GM19452 (cell line): ENCODE measurements around the gene RAB31.
"Not testable (repeated sequence)": the region's sequence is repeated elsewhere in the genome, so short reads cannot be mapped to it uniquely, and the experiment has no call there.

ENCODE experiments used
- ATAC-seq: cut with Tn5 transposase; IDR thresholded peaks from one replicate; pipeline ENCODE4 v1.9.1; 2021; ENCODE audit not compliant: unreplicated experiment

RAB31 gene

DNA sequence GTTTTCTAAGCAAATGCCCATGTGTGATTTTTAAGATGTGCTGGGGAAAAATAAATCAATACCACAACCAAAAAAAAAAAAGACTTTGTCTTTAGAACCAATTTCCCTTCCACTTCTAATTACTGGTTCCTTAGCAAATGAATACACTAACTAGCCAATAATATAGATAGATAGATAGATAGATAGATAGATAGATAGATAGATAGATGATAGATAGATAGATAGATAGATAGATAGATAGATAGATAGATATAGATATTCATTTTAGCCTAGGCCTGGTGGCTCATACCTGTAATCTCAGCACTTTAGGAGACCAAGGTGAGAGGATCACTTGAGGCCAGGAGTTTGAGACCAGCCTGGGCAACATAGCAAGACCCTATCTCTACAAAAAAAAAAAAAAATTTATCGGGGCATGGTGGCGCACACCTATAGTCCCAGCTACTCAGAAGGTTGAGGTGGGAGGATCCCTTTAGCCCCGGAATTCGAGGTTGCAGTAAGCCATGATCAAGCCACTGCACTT, 149.4 kb downstream of the RAB31 start:
- not testable (repeated sequence) for ATAC-seq

DNA sequence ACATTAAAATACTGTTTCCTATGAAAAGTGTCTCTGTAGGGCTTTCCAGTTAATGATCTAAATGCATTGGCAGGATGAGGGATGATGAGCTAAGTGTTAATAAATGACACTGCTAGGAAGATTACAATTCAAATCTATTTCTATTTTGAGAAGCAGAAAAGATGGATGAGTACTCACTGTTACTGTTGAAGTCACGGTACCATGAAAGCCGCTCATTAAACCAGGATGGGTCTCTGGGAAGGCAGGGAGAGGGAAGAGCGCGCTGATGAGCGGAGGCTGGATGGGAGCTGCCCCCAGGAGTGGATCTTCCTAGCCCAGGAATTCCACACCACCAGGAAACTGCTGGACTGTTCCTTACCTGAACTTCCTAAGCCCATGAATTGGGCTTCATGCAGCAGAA, 150.5 kb downstream of the RAB31 start:
- ATAC-seq = no peak

DNA sequence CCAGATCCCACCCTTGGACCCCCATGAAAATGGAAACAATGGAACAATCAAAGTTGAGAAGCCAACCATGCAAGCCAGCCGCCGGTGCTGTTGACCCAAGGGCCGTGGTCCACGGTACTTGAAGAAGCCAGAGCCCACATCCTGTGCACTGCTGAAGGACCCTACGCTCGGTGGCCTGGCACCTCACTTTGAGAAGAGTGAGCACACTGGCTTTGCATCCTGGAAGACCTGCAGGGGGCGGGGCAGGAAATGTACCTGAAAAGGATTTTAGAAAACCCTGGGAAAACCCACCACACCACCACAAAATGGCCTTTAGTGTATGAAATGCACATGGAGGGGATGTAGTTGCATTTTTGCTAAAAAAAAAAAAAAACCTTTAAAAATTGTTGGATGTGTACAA, 151.1 kb downstream of the RAB31 start:
- ATAC-seq = no peak

DNA sequence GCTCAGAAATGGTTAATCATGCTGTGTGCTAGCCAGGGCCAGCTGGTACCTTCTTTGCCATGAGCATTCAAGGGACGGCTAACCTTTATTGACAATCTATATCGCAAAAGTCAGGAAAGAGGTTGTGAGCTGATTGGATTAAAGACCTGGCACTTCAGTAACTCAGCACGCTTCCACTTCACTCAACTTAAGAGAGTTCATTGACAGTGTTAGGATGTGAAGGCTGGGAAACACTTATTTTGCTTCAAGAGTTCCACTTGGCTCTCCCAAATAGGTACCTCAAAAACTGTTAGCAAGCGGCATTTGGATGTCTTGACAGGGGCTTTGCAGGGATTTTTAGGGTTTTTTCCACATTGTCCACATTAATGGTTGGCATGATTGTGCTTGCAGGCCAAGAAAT, 152.6 kb downstream of the RAB31 start:
- no peak for ATAC-seq

DNA sequence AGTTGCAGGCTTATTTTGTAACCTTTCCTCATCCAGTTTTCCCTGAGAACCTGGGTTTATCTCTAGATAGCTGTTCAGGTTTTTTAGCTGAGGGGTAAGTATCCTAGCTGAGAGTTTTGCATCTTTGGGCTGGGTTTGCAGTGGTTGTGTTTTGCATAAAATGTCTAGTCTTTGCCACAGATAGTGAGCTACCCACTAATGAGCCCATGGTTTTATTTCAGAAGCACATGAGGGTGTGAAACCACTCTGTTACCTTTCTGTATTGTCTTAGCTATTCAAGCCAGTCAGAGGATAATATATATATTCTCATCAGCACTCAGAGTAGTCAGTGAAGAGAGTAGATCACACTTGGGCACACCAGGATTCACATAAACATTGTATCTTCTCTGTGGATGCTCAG, 153.1 kb downstream of the RAB31 start:
- ATAC-seq = peak; percentile 86

DNA sequence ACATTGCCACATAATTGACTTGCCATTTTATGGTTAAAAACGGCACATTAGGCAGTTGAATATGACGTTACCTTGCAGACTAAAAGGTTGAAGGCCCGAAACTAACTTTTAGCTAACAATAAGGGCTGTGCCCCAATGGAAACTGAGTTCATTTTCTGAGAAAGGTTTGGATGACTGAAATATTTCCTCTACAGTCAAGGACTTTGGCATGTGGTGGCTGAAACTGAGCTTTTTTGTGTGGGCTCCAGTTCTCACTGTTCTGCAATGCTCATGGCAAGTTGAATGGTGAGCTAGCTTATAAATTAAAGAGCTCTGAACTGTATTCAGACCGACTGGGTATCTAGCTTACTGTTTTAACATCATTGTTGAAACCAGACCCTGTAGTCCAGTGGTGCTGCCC, 153.8 kb downstream of the RAB31 start:
- no peak for ATAC-seq

DNA sequence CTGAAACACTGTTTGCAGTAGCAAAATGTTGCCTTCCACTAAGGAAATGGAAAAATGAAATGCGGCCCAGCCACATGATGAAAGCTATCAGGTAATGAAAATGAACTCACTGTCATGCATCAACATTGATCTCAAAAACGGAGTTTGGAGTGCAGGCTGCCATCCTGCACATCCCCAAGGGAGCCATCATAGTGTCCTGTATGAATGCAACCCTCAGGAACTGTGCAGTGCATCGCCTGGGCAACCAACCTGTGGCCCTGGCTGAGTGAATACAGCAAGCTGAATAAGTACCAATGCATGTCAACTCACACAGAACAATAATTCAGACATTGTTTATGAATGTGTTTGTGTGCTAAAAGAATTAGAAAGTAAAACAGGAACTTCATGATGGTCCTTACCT, 154.6 kb downstream of the RAB31 start:
- no peak for ATAC-seq

DNA sequence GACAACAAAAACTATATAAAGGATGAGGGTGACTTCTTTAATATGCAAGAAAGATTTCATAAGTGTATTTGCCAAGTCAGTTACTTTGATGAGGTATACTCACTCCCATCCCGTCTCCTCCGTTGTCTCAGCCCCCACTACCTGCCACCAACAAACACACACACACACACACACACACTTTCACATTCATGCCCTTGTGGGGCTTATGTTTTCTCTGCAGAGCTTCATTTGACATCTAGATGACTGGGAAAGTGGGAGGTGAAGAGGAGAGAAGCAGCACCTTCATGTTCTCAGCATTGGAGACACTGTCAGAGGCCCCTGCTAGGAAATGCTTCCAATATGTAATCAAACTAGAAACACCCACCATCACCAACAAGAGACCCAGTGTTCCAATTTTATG, 155.2 kb downstream of the RAB31 start:
- no peak for ATAC-seq

DNA sequence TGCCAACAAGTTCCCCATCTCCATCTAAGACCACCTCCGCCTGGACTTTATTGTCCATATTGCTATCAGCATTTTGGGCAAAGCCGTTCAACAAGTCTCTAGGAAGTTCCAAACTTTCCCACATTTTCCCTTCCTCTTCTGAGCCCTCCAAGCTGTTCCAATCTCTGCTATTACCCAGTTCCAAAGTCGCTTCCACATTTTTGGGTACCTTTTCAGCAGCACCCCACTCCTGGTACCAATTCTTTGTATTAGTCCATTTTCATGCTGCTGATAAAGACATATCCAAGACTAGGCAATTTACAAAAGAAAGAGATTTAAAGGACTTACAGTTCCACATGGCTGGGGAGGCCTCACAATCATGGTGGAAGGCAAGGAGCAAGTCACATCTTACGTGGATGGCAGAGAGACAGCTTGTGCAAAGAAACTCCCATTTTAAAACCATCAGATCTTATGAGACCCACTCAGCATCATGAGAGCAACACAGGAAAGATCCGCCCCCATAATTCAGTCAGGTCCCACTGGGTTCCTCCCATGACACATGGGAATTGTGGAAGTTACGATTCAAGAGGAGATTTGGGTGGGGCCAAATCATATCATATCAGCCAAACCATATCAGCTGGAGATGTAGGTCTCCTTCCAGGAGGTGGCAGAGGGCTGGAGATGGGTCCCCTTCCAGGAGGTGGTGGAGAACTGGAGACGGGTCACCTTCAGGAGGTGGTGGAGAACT, 157.8 kb downstream of the RAB31 start:
- no peak for ATAC-seq

DNA sequence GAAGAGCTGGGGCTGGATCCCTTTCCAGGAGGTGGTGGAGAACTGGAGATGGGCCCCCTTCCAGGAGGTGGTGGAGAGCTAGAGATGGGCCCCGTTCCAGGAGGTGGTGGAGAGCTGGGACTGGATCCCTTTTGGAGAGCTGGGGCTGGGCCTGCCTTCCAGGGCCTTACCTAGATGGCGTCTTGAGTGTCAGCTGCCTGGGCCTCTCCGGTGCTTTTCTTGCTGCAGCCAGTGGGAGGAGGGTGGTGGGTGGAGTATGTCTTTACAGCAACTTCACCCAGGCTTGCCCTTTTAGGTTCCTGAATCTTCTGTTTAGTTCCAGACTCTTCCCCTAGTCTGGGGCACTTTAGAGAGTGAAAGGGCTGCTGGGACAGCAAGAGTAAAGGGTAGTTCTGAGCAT, 158.5 kb downstream of the RAB31 start:
- ATAC-seq = no peak

DNA sequence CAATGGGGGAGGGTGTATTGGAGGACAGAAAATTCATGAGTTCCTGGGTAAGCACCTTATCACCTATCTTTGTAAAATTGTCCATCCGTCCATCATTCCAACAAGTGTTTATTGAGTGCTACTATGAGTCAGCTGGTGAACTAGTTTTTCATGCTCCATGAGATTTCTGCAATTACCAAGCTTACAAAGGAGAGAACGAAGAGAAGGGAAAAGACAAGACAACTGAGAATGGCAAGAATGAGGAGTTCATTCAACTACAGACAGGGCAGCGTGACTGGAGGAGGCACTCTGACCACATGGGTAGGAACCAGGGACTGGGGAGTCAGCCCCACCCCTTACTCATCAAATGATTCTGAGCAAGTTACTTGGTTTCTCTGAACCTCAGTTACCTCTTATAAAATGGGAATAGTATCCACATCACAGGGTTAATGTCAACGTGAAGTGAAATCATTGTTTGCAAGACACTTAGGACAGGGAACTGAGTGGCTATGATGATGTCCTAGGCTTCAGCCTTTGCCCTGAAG, 159.0 kb downstream of the RAB31 start:
- no peak for ATAC-seq

DNA sequence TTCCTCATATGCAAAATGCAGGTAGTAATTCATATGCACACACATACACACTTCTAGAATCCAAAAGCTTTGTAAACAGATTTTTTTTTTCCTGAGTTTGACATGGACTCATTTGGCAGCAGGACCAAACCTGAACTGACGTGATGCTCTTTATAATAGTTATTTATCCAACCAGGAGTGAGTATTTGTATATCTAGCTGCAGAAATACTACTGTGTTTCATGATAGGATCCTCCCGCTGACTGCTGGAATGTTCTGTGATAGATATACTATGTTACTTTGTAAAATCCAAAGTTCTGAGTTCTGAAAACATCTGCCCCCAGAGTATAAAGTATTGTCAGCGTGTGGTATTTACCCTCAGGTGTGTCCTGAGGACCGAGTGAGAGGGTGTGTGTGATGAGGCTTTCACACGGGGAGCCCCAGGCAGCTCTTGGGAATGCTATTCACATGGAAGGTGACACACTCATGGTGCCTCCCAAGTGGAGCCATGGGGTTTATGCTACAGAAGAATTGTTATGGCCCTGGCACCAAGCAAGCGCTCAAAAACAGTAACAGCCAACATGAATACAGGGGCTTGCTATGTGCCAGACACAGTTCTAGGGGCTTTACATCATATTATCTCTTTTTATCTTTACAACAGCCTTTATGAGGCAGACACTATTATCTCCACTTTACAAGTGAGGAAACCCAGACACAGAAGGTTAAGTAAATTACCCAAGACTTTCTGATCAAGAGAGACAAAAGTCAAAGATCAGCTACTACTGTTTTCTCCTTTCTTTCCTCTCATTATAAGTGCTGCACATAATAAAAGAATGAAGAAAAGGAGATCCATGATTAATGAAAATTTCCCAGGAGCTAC, 161.0 kb downstream of the RAB31 start:
- no peak for ATAC-seq

DNA sequence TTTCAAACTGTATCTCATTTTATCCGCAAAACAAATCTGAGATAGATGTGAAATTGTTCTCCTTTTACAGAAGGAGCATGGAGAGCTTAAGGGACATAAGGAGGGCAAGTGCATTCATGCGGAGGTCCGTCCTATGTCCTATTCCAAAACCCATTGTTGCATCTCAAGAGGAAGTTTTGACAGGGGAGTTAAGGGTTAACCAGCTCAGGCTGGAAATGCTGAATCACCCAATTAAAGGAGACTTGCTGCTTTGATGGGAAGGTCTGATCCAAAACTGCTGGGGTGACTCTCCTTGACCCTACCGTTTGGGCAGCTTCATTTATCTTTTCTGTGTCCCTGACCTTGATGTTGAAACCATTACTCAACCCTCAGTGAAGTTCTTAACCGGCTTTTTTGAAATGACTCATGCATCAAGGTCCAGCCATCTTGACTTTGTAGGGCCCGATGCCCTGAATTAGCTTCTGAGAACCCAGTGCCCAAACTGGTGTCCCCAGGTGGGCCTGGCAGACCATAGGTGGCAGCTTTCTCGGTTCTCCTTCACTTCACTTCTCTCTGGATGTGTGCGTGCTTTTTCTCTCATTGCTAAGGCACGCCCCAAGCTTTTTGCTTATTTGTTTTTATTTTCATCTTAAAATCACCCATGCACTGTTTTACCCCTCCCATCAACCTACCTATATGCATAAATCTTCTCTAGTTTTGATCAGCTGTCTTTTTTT, 161.8 kb downstream of the RAB31 start:
- peak; percentile 76 for ATAC-seq

DNA sequence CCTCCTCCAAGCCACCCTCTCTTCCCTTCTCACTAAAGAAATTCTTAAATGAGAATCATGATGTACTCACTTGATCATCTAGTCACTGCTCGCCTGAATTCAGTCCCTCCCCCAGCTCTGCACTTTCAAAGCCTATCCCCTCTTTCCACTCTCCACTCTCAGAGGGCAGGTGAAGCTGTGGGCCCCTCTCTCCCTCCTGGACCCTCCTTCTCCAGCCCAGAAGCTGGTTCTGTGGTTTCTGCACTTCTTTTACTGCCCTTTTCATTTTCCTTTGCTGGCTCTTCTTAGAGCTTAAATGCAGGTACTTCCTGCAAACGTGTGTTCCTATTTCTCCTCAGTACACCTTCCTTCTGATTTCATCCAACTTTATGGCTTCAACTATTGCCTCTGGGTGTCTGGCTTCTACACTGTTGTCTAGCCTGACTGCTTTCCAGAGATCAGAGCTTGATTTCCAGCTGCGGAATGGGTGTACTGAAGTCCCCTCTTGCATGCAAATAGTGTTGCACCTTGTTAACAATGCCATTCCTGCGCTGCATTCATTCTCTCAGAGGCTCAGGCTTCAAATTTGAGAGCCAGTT, 162.4 kb downstream of the RAB31 start:
- ATAC-seq = peak; percentile 31

DNA sequence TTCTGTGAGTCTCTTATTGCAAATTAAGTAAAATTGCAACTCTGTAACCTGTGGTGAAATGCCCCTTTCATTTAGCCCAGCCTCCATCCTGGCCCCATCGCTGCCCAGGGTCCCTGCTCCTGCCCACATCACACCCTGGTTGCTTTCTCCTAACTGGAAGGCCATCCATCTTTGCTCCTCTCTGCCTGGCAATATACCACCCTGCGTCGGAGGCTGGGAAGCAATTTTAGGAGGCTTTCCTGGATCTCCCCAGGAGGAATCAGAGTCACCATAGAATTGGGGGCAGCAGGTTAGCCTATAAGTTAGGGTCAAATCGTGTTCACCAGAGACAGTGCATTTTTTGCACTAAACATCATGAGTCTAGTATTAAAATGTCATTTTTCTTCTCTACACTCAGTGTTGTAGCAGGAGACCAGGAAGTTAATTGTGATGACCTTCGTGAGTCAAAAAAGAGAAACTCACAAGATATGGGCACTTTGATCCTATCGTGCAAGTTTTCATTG, 163.2 kb downstream of the RAB31 start:
- ATAC-seq = no peak

DNA sequence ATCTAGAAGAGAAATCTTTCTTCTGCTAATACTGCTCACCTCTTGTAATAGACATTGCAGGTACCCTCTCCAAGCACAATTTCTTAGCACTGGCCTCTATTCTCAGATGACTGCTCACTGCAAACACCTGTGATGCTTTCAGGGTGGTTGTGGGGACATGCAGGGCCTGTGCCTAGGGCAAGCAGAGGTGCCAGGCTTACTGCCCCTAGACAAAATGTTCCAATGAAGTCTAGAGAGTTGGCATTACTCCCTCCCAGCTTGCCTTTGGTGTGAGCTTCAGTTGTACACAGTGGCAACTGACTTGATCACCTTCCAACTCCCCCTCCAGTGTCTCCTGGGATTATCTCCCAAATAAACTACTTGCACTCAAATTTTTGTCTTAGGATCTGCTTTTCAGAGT, 164.7 kb downstream of the RAB31 start:
- ATAC-seq = no peak

DNA sequence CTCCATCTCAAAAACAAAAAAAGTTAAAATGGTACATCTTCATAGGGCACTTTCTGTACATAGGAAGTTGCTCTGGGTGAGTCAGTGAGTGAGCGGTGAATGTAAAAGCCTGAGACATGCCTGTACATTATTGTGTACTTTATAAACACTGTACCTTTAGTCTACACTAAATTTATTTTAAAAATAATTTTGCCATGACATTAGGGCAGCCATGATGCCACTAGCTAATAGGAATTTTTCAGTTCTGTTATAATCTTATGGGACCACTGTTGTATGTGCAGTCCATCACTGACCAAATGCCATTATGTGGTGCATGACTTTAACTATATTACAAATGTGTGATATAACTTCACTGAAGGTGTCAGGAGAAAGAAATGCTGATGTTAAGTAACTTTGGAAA, 166.6 kb downstream of the RAB31 start:
- ATAC-seq = no peak

DNA sequence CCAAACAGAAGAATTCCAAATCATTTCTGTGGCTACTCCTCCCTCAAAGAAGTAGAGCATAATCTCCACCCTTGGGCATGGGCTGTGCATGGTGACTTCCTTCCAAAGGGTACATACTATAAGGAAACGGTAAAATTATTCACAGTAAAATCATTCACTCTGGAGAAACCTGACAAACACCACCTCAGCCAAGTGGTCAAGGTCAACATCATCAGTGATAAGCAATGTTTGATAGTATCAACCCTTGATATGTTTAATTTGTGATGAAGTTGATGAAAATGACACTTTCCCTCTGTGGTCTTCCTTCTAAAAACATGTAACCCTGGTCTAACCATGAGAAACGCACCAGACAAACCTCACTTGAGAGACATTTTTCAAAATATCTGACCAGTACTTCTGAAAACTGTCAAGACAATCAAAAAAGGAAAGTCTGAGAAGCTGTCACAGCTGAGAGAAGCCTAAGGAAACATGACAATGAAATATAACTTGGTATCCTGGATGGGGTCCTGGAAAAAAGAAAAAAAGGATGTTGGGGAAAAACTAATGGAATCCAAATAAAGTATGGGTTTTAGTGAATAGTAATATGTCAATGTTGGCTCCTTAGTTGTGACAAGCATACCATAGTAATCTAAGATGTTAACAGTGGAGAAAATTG, 168.2 kb downstream of the RAB31 start:
- ATAC-seq = no peak

DNA sequence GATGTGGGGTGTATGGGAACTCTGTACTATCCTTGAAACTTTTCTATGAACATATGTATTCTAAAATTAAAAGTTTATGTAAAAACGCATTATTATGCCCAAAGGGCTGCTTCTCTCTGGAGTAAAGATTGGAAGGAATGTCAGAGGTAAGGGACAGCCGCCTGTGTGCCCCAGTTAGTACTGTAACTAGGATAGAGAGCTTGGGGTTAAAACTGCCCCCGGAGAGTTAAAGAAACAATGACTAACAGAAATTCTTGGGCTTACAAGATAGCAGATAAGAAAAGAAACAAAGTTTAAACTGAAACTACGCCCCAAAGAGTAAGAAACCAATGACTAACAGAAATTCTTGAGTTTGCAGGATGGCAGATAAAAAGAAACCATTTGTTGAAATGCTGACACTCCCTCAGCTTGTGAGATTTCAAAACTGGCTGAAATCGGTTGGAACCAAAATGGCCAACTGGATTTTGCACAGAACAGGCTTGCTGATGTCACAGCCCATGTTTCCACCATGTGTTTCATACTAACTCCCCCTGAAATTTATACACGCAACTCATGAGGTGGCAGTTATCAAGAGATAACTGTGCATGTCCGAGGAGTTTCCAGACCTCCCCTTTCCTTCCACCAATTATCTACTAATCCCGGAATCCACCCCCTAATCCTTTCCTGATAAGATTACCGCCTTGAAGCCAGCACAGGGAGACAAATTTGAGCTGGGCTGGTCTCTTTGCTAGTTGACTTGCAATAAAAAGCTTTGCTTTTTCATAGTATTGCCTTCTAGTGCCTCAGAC, 169.0 kb downstream of the RAB31 start:
- no peak for ATAC-seq

DNA sequence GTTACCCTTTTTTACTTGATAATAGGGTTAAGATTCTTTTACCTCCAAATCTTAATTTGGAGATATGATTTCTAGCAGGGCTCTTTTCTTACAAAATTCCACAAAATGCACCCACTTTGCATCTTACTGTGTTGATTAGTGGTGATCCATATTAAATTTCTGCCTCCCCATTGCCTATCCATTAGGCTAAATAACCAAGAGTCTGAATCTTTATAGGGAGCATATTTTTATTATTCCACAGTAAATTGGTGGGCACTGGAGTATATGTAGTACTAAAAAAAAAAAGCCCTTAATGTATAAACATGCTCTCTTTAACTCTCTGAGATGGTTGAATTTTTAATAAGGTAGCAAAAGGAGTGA, 169.5 kb downstream of the RAB31 start:
- ATAC-seq = no peak
